Measurements from ENCODE around the gene TRIM3.

TRIM3 gene

DNA sequence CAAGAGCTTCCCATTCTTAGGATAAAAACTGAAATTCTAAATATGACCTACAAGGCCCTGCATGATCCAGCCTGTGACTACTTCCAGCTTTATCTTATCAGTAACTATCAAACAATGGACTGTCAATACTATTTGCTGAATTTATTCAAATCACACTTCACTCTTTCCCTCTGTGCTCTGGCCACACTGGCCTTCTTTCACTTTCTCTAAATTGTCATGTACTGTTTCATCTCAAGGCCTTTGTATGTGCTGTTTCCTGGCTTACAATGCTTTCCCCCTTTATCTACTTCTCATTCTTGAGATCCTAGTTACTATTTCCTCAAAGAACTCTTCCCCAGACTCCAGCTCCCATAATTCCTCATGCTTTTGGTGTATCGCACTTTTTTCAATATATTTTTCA, 13.2 kb upstream of the TRIM3 start:
- no peak for FAIRE-seq

GRCh38 chr11:6486256-6486655, 12.5 kb upstream of the TRIM3 start:
- FAIRE-seq (no peak), DNase-seq (ENCODE audit: insufficient read length, low spot score) (no peak)
- no peak for TF ChIP-seq POLR2A (IDR thresholded peaks at IDR 0.05; ENCODE audit: low read depth, low read length)

More for the DNA sequence above, 13.2 kb upstream of the TRIM3 start:
- DNase-seq (ENCODE audit: insufficient read length, low spot score): no peak
- TF ChIP-seq POLR2A (IDR thresholded peaks at IDR 0.05; ENCODE audit: low read depth, low read length): no peak

- no peak for TF ChIP-seq POLR2A (IDR thresholded peaks at IDR 0.05; ENCODE audit: low read depth, low read length)
- DNase-seq (ENCODE audit: insufficient read length, low spot score) (no peak), FAIRE-seq (no peak)
These were observed 11.9 kb upstream of the TRIM3 start for GRCh38 chr11:6485661-6486060.

DNA sequence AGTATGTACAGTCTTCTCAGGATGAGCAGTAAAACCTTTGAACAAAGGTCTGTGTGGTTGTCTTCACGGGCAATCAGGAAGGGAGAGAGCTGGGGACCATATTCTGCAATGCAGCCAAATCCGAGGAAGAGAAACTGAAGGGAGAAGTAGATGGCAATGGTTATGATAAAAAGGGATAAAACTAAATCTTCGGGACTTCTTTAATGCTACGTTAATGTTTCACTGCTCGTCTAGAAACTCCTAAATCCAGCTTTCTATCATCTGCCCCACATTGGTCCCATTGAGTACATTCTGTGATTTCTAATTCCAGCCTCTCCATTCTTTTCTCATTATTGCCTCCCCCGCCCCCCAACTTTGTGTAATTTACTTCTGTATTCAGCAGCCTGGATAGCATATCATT, 9.3 kb upstream of the TRIM3 start:
- FAIRE-seq: no peak
- no peak for DNase-seq (ENCODE audit: insufficient read length, low spot score)
- no peak for TF ChIP-seq POLR2A (IDR thresholded peaks at IDR 0.05; ENCODE audit: low read depth, low read length)

- FAIRE-seq: no peak
- TF ChIP-seq POLR2A (IDR thresholded peaks at IDR 0.05; ENCODE audit: low read depth, low read length): no peak
- DNase-seq (ENCODE audit: insufficient read length, low spot score): no peak
These were observed 8.7 kb upstream of the TRIM3 start for GRCh38 chr11:6482441-6482840.

DNA sequence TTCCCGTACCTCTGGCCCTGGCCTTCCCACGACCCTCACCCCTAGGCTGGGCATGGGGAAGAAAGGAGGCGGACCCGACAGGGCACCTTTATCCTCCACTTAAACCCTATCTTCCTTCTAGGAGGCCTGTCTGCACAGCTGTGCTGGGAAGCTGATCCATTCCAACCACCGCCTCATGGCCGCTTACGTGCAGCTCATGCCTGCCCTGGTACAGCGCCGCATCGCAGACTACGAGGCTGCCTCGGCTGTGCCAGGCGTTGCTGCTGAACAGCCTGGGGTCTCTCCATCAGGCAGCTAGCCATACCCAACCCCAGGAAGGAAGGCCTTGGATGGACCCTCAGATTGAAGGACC, 8.2 kb upstream of the TRIM3 start:
- DNase-seq (ENCODE audit: insufficient read length, low spot score): no peak
- no peak for FAIRE-seq
- no peak for TF ChIP-seq POLR2A (IDR thresholded peaks at IDR 0.05; ENCODE audit: low read depth, low read length)

GRCh38 chr11:6481012-6481923, 7.5 kb upstream of the TRIM3 start, which contains the start of the genes ARFIP2 and TIMM10B:
ARFIP2 (minus strand) TSS chr11:6481331; CDS start chr11:6480421, 910 bp downstream.
TIMM10B (plus strand) TSS chr11:6481501; CDS start chr11:6481517, 16 bp downstream.
- FAIRE-seq: peak; percentile 86
- DNase-seq (ENCODE audit: insufficient read length, low spot score): peak; percentile 100

GRCh38 chr11:6480299-6480914, 6.7 kb upstream of the TRIM3 start:
- DNase-seq (ENCODE audit: insufficient read length, low spot score) (no peak), FAIRE-seq (no peak)
- no peak for TF ChIP-seq POLR2A (IDR thresholded peaks at IDR 0.05; ENCODE audit: low read depth, low read length)

More at GRCh38 chr11:6481012-6481923, 7.5 kb upstream of the TRIM3 start, which contains the start of the genes ARFIP2 and TIMM10B:
- peak; percentile 94 for TF ChIP-seq POLR2A (IDR thresholded peaks at IDR 0.05; ENCODE audit: low read depth, low read length)

DNA sequence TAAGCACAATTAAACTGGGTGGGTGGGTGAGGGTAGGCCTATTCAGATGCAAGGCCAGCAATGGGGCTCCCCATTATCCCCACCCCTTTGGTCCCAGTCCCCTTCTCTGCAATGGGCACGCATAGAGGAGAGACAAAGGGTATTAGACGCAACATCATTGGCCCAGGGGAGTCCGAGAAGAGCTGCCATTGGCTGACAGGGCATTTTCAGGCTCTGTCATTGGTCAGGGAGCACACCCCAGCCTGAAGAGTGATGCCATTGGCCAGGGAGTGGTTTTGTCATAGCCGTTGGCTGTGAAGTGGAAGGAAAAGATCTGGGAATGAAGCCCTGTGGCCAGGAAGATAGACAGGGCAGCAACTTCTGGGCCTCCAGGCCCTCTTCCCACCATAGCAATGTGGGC, 2.8 kb upstream of the TRIM3 start:
- TF ChIP-seq POLR2A (IDR thresholded peaks at IDR 0.05; ENCODE audit: low read depth, low read length): no peak
- no peak for DNase-seq (ENCODE audit: insufficient read length, low spot score)
- FAIRE-seq: no peak

DNA sequence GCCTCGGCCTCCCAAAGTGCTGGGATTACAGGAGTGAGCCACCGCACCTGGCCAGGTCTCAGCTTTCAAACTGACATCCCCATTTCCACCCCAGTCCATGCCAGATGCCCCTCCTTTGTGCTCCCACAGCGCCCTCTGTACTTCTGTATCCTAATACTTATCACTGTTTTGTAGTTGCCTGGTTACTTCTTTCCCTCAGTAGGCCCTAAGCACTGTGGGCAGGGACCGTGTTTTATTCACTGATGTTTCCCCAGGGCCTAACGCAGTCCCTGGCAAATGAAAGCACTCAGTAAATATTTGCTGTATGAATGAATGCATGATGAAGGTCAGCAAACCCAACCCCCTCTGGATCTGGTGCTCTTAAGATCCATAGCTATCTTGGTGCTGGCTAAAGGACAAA, 2.2 kb upstream of the TRIM3 start:
- FAIRE-seq: no peak
- no peak for TF ChIP-seq POLR2A (IDR thresholded peaks at IDR 0.05; ENCODE audit: low read depth, low read length)
- DNase-seq (ENCODE audit: insufficient read length, low spot score): no peak

DNA sequence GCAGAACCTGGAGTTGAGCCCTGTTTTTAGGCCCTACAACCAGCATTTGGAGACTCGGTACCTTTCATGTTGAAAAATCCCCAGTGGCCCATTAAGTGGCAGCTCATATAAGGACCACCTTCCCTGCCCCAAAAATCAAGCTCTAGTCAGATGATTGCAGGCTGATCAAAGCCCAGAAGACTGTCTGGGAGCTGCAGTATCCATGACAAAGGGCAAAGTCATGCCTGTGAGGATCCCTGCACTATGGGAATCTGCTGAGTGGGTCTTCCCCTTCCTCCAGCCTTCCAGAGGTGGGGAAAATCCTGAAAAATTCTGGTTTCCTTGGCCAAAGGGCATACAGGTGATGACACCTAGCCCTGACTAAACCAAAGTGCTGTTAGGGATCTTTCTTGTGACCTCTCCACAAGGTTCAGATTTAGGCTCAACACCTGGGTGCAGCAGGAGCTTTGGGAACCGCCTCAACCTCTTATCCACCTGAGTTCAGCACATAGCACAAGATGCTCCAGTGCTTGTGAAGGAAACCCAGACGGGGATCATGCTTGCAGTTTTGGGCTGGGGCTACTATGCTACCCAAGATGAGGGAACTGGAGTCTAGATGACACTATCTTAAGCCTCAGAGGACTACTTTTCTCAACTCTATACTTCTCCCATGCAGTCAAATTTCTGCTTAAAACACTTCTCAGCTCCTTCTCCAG, 1.2 kb upstream of the TRIM3 start:
- DNase-seq (ENCODE audit: insufficient read length, low spot score) (peak; percentile 32), FAIRE-seq (no peak)
- no peak for TF ChIP-seq POLR2A (IDR thresholded peaks at IDR 0.05; ENCODE audit: low read depth, low read length)

GRCh38 chr11:6474413-6474792, 662 bp upstream of the TRIM3 start:
- DNase-seq (ENCODE audit: insufficient read length, low spot score) (no peak), FAIRE-seq (no peak)
- TF ChIP-seq POLR2A (IDR thresholded peaks at IDR 0.05; ENCODE audit: low read depth, low read length): no peak

DNA sequence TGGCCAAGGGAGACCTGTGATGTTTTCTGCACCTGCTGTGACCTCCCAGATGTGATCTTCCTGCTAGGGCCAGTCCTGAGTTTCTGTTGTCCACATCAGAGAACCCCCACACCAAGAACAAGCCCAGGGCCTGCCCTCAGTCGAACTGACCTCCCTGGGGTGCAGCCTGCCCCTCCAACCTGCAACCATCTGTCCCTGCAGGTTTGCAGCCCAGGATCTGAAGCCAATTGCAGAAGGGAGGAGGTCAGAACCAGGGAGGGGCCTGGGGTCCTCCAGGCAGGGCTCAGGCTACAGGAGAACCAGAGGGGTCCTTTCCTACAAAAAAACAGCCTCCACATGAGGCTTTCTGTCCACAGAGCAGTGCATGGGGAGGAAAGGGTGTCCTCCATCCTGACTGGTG, 807 bp downstream of the TRIM3 start:
- no peak for FAIRE-seq
- DNase-seq (ENCODE audit: insufficient read length, low spot score): peak; percentile 32
- TF ChIP-seq POLR2A (IDR thresholded peaks at IDR 0.05; ENCODE audit: low read depth, low read length): no peak

- no peak for FAIRE-seq
- no peak for DNase-seq (ENCODE audit: insufficient read length, low spot score)
These were observed 4.1 kb downstream of the TRIM3 start for GRCh38 chr11:6469599-6469998.

More at GRCh38 chr11:6469599-6469998, 4.1 kb downstream of the TRIM3 start:
- TF ChIP-seq POLR2A (IDR thresholded peaks at IDR 0.05; ENCODE audit: low read depth, low read length): no peak
